ENCODE results near the gene GALNT2. TPM values are rescaled to one million over a fixed set of nuclear protein-coding genes. Genes with fewer than 3 reads are reported as not detected.

GALNT2 gene
- total and polyA plus RNA-seq, 9 of the 15 experiments (the other 6 are each of a cell fraction or from before 2014, with no cell fraction given), result 1.6 to 106 (median 51.9) TPM

GRCh38 chr1:230285351-230285750 is 218.3 kb downstream of the GALNT2 start:
- DNase-seq (ENCODE audit: extremely low read depth in 1 of 4, low spot score in 3 of 4) (no peak), FAIRE-seq (no peak), ATAC-seq (no peak)
- Histone ChIP-seq H3K4me1 (replicated peaks in 1 of 2; ENCODE audit: control insufficient read depth in 2 of 2, insufficient read depth in 2 of 2, low read length in 2 of 2) (peaks cover 0 to 23% of the 10 kb centered on the region in 2 experiments; a peak in 2 of 5 replicates), H3K9me3 (replicated peaks; ENCODE audit: control insufficient read depth, insufficient read depth, low read depth, low read length) (no peaks in the 10 kb centered on the region), H3K27me3 (ENCODE audit: control insufficient read depth in 2 of 2, insufficient read depth in 2 of 2, low read length in 2 of 2) (peaks cover 24 to 44% of the 10 kb centered on the region in 2 experiments), H4K20me1 (replicated peaks; ENCODE audit: control insufficient read depth, insufficient read depth, low read length) (peaks cover 12% of the 10 kb centered on the region), H3K36me3 (ENCODE audit: control insufficient read depth, insufficient read depth, low read length) (peaks cover 5% of the 10 kb centered on the region; the same call in 1 of the 3 replicates), H3K4me3 (no peak overlapping the region), H2AFZ (ENCODE audit: low read depth, low read length) (no peak overlapping the region), H3K9me1 (ENCODE audit: control insufficient read depth, insufficient read depth, low read length) (no peaks in the 10 kb centered on the region), H3K27ac (ENCODE audit: extremely low read depth, low read depth, low read length) (no peak overlapping the region), H3K4me2 (ENCODE audit: insufficient read depth, low read length) (no peak overlapping the region), H3K79me2 (ENCODE audit: control insufficient read depth, insufficient read depth, low read length) (no peaks in the 10 kb centered on the region), H3K9ac (ENCODE audit: insufficient read depth in 1 of 2, low read depth in 2 of 2, low read length in 2 of 2) (no peak overlapping the region)
- intact Hi-C loops (cut with micrococcal nuclease), result no loop called here
- no TSS peak for BruUV-seq (replicated peaks)
- POLR2A ChIA-PET, result no interaction called here
- 39% methylated on average over 7 of the region's 7 CpGs for WGBS (ENCODE audit: insufficient coverage, low coverage, missing lambda C conversion rate)
- CTCF ChIA-PET (ENCODE audit: low intra/inter-chr PET ratio), result no interaction called here
- in situ Hi-C loops (cut with MboI), result no loop called here
- TF ChIP-seq FOXP1 (CRISPR knock-in tag; IDR thresholded peaks at IDR 0.05) (no peak), MXD1 (CRISPR knock-in tag; IDR thresholded peaks at IDR 0.05; ENCODE audit: borderline replicate concordance, poor library complexity, severe bottlenecking) (no peak), MEF2D (tag; conservative IDR thresholded peaks at IDR 0.05; ENCODE audit: low read depth) (no peak), CEBPG (CRISPR knock-in tag; IDR thresholded peaks at IDR 0.05) (no peak), CEBPG (tag; conservative IDR thresholded peaks at IDR 0.05 in 1 of 2, IDR thresholded peaks at IDR 0.05 in 1 of 2) (no peak), CXXC5 (CRISPR knock-in tag; IDR thresholded peaks at IDR 0.05) (no peak), ZNF121 (CRISPR knock-in tag; conservative IDR thresholded peaks at IDR 0.05) (no peak), REST (IDR thresholded peaks at IDR 0.05; ENCODE audit: borderline replicate concordance) (no peak), REST (CRISPR knock-in tag; IDR thresholded peaks at IDR 0.05; ENCODE audit: low read depth) (no peak), KLF10 (CRISPR knock-in tag; IDR thresholded peaks at IDR 0.05) (no peak), GABPB2 (CRISPR knock-in tag; conservative IDR thresholded peaks at IDR 0.05) (no peak), EP400 (IDR thresholded peaks at IDR 0.05) (no peak)

All from K562 (cell line).